ENCODE data around the gene DLG2. TPM values are rescaled to one million over a fixed set of nuclear protein-coding genes. Genes with fewer than 3 reads are reported as not detected.
"Not testable (repeated sequence)": the region's sequence is repeated elsewhere in the genome, so short reads cannot be mapped to it uniquely, and the experiment has no call there.

DLG2 gene
- total RNA-seq, 1 experiment from 2014 or later = 2.3 TPM

GRCh38 chr11:84383576-84383975 is 1243.6 kb downstream of the DLG2 start:
- DNase-seq (ENCODE audit: low read depth) = no peak

GRCh38 chr11:84381666-84382065 is 1245.5 kb downstream of the DLG2 start:
- DNase-seq (ENCODE audit: low read depth) = no peak

- DNase-seq (ENCODE audit: low read depth) = no peak
Observed at GRCh38 chr11:84372381-84372950, 1254.7 kb downstream of the DLG2 start.

- no peak for DNase-seq (ENCODE audit: low read depth)
Observed at GRCh38 chr11:84358034-84358433, 1269.1 kb downstream of the DLG2 start.

DNA sequence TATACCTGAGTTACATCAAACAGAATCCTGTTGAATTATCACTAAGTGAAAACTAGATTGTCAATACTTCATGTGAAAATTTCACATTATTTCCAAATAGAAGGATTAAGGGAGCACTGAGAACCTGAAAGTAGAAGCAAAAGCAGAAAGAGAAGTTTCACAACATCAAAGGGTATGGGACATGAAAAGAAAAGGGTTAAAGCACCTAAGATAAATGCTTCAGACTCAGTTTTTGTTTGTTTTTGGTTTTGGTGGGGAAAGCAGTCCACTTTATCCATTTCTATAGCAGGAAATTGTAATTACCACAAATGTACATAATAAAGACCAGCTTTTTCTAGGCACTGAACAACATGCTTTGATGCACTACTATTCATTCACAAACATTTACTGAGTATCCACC is 1271.2 kb downstream of the DLG2 start:
- DNase-seq (ENCODE audit: low read depth) = no peak

GRCh38 chr11:84345597-84345996 is 1281.5 kb downstream of the DLG2 start:
- no peak for DNase-seq (ENCODE audit: low read depth)

GRCh38 chr11:84345027-84345426 is 1282.1 kb downstream of the DLG2 start:
- no peak for DNase-seq (ENCODE audit: low read depth)

DNA sequence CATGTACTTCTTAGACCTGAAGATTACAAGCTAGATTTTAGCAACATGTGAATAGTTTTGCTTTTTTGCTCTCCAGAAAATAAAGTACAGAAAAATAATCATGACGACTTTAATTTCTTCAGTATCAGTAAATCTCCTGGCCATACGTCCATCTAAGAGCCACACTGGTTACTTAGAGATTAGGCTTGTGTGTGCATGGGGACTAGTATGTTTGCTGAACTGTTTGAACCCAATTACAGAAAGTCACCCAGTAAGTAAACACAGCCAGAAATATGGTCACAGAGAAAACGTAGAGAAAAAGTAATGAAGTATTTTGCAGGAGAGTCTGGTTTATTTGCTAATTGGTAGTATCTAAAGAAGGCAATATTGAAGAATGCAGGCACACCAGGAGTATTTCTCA is 1287.3 kb downstream of the DLG2 start:
- no peak for DNase-seq (ENCODE audit: low read depth)

- DNase-seq (ENCODE audit: low read depth) = no peak
Observed at GRCh38 chr11:84333221-84333620, 1293.9 kb downstream of the DLG2 start.

- no peak for DNase-seq (ENCODE audit: low read depth)
Observed at GRCh38 chr11:84322211-84322610, 1304.9 kb downstream of the DLG2 start.

DNA sequence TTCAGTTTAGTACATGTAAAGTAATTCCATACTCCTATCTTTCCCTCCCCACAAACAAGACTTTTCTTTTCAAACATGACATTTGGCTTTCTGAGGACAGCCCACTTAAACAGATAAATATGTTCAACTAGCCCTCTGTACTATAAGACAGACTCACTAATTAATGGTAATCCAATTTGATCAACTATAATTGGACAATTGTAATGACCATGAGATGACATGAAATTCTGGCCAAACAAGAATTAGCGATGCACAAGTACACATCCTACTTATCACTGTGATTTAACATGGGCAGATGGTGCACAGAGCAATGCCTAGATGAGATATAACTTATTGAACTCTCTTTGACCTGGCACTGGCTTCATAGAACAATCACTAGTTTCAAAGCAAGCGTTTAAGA is 1307.3 kb downstream of the DLG2 start:
- DNase-seq (ENCODE audit: low read depth) = no peak

DNA sequence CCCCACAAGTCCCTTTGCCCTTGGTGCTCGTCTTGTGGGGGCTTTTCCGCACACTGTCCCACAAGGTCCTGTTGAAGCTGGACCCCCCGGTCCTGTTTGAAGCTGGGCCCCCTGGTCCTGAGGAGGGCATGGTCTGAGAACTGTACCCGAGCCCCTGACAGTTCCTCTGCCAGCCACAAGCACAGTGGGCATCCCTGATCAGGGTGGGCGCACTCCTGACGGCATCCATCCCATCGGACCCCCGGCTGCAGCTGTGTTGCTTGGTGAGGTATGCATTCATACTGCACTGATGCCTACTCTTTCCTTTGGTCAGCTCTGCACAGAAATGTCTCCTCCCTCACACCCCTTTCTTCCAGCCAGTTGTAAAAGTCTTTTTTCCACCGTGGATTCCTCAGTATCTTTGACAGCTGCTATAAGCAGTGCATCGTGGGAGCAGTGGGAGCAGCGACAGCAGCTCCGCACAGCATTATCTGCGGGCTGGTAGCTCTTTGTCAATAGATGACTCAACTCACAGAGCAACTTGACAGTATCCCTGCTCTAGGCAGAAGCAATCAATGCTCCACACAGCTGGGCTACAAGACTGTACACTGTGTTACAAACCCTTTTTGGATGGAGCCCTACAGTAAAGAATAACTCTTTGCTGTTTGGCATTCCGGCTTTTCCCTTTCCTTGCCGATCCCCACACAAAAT is 1310.1 kb downstream of the DLG2 start:
- DNase-seq (ENCODE audit: low read depth) = no peak

- no peak for DNase-seq (ENCODE audit: low read depth)
Observed at GRCh38 chr11:84313830-84314359, 1313.2 kb downstream of the DLG2 start.

- DNase-seq (ENCODE audit: low read depth) = no peak
Observed at GRCh38 chr11:84310268-84310667, 1316.9 kb downstream of the DLG2 start.

GRCh38 chr11:84308491-84308890 is 1318.7 kb downstream of the DLG2 start:
- DNase-seq (ENCODE audit: low read depth) = not testable (repeated sequence)

DNA sequence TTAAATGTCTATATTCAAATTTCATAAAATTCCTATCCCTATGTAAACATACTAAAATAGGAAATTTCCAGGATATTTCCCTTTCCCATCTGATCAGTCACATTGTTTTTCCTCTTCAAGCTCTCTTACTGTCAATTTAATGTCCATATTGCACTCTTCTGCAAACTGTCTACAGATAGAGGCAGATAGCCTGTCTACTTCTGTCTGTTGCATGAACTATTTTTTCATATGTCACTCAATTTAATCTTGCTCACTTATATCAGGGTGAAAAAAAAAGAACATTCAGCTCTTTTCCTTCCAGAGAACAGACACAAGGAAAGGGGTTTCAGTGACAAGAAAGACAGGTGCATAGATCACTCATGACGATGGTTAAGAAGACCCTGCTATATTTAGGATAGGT is 1327.1 kb downstream of the DLG2 start:
- no peak for DNase-seq (ENCODE audit: low read depth)

- no peak for DNase-seq (ENCODE audit: low read depth)
Observed at GRCh38 chr11:84297570-84297969, 1329.6 kb downstream of the DLG2 start.

DNA sequence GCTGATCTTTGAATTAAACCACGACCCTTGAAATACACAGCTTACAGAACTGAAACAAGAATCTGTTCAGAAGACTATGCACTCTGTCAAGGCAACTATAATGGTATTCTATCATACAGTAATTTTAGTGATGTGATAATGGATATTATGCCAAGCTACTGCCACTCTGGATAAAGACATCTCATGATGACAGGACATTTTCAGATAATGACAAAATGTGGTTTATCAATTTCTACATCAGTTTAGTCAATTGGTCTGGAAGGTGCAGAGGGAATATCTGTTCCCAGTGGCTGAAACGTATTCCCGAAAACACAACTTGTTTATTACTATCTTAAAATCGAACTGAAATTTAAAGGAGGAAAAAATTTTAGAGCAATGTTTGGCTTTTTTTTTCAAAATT is 1331.3 kb downstream of the DLG2 start:
- no peak for DNase-seq (ENCODE audit: low read depth)

GRCh38 chr11:84292955-84293354 is 1334.2 kb downstream of the DLG2 start:
- DNase-seq (ENCODE audit: low read depth) = no peak

DNA sequence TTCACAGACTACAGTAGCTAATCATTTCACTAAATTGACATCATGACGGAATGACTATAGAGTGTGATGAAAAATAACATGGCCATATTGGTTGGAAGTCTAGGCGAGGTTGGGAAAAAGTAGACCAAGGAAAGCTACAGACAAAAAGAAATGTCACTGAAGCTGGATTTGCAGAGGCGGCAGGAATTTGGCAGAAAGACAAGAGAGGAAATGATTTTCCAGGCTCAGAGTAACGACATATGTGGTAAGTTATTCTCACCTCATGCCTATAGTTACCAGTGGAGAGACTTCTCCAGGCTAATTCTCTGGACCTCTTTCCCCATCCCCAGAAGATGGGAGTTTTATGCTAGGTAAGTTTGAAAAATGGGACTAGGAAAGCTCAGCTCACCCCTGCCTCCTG is 1335.1 kb downstream of the DLG2 start:
- DNase-seq (ENCODE audit: low read depth) = no peak

- DNase-seq (ENCODE audit: low read depth) = no peak
Observed at GRCh38 chr11:84290647-84291046, 1336.5 kb downstream of the DLG2 start.

- no peak for DNase-seq (ENCODE audit: low read depth)
Observed at GRCh38 chr11:84289381-84289906, 1337.7 kb downstream of the DLG2 start.

DNA sequence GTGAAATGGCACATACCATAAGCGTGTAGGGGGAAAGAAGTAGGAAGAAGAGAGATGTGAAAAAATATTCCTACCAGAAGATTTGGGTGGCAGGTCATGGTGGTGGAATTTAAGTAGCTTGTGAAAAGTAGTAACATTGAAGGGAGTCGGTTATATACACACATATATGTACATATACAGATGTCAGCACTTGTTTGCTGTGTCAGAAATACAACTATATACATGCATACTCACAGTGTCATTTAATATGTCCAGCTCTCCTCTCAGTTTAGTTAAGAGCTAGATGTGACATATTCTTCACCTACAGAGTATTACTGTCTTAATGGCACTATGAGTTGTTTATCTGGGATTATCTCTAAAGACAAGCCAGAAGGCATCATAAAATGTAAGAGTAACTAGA is 1353.6 kb downstream of the DLG2 start:
- DNase-seq (ENCODE audit: low read depth) = no peak
